Fibroblast of villous mesenchyme (primary cell): ENCODE measurements around the gene SPATA31C2. TPM values are rescaled to one million over a fixed set of nuclear protein-coding genes. Genes with fewer than 3 reads are reported as not detected.

Experiments used
- DNase-seq: peaks from one replicate; pipeline ENCODE4 v3.0.0-alpha.2; 2010; ENCODE audit warnings: low read depth
- H3K4me3 ChIP-seq: 2 replicates; pipeline ENCODE4 v1.5.1; 2011; ENCODE audit warnings: low read depth, mild to moderate bottlenecking, low read length
- total RNA-seq: library from RNA; depleted of rRNA; stranded (reverse); fragments of >200 nt; gene quantifications from 2 replicates; pipeline ENCODE4 v1.2.3, GENCODE V29; 2012
- TF ChIP-seq, protein P1 (sequence below): IDR thresholded peaks from 2 replicates; pipeline ENCODE4 v1.5.1; 2012; ENCODE audit warnings: low read depth, mild to moderate bottlenecking, low read length; ENCODE audit not compliant: insufficient read depth

Gene SPATA31C2
- total RNA-seq, 1 donor = not detected

DNA sequence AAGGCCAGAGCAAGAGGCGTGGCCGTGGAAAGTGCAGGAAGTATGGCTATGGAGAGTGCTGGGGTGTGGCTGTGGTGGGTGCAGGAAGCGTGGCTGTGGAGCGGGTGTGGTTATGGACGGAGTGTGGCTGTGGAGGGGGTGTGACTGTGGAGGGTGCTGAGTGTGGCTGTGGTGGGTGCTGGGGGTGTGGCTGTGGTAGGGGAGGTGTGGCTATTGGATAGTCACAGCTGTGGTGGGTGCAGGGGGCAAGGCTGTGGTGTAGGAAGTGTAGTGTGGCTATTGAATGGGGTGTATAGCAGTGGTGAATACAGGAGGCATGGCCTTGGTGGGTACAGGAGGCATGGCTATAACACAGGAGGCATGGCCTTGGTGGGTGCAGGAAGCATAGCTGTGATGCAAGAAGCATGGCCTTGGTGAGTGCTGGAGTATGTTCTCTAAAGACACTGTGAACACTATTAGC, 40.8 kb upstream of the SPATA31C2 start:
- TF ChIP-seq, protein P1, sequence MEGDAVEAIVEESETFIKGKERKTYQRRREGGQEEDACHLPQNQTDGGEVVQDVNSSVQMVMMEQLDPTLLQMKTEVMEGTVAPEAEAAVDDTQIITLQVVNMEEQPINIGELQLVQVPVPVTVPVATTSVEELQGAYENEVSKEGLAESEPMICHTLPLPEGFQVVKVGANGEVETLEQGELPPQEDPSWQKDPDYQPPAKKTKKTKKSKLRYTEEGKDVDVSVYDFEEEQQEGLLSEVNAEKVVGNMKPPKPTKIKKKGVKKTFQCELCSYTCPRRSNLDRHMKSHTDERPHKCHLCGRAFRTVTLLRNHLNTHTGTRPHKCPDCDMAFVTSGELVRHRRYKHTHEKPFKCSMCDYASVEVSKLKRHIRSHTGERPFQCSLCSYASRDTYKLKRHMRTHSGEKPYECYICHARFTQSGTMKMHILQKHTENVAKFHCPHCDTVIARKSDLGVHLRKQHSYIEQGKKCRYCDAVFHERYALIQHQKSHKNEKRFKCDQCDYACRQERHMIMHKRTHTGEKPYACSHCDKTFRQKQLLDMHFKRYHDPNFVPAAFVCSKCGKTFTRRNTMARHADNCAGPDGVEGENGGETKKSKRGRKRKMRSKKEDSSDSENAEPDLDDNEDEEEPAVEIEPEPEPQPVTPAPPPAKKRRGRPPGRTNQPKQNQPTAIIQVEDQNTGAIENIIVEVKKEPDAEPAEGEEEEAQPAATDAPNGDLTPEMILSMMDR = no peak
- H3K4me3 ChIP-seq = no peak overlapping the region
- DNase-seq = no peak

DNA sequence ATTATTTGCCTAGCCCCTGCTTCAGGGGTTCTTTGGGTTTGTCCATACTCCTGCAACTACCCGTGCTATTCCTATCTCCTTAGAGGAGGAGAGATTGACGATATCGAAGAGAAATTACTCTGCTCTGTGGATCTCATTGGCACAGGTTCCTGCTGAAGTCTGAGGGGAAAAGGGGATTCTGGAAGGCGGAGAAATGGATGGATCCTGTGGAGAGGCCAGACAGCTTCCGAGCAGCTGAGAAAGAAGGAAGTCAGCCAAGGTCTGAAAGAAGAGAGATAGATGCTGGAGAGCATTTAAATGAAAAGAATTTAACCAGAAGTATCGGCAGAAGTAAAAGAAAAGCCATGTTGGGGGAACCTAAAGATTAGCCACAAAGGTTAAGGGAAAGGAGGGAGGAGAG, 40.4 kb upstream of the SPATA31C2 start:
- DNase-seq = no peak
- TF ChIP-seq, protein P1 = no peak

DNA sequence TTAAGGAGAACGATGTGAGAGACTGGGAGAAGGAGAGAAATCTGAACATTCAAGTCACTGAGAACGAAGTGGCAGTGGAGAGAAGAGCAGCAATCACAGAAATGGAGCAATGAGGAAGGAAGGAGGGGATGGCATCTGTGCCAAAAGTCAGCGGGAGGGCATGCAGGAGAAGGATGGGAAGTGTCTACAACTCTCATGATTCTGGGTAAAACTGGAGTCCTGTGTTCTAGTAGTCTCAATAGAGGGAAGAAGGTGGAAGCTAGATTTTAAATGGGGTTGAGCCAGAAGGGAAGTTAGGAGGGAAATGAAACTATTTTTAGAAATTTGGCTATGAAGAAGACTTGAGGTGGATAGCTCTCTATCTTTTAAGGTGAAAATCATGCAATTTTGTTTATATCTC, 39.1 kb upstream of the SPATA31C2 start:
- DNase-seq = no peak
- TF ChIP-seq, protein P1 = no peak
- H3K4me3 ChIP-seq = no peak overlapping the region

More for the DNA sequence above, 40.4 kb upstream of the SPATA31C2 start:
- no peak overlapping the region for H3K4me3 ChIP-seq

DNA sequence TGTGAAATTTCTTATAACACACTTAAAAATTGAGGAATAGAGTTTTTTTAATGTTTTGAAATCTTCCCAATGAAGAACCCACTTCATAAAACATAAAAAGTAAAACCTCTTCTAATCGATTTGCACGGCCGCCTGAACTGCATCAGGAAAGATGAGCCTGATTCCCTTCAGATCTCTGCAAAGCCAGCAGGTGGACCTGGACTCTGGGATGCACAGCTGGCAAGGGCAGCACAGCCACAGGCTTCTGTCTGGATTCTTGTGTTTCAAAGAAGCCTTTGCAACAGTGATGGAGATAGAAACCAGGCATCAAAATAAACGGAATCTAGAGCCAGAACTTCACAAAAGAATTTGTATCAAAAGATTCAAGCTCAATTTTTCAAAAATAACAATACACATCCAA, 36.0 kb upstream of the SPATA31C2 start:
- no peak overlapping the region for H3K4me3 ChIP-seq
- DNase-seq = no peak
- TF ChIP-seq, protein P1 = peak; percentile 19

DNA sequence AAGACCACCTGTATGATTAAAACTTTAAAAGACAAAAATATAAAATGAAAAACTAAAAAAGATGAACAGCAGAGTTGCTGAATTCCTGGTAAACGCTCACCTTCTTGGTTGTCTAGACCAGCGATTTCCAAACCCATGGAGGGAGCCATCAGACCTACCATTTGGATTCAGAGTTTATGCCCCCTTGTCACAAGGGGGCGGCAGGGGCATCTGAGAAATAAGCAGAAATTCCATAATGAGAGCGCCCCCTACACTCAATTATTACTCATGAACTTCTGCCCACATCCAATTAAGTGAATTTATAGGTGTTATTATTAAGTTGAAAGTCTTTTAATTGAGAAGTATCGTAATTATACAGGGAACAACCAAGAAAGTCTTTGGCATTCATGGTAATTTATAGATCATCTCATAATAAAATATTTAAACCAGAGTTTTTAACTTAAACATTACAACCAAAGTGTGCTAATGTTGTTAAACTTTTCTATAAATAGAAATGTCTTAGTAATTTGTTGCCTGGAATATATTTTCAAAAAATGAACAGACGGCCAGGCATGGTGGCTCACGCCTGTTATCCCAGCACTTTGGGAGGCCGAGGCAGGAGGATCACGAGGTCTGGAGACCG, 35.2 kb upstream of the SPATA31C2 start:
- TF ChIP-seq, protein P1 = peak; percentile 84
- DNase-seq = peak; percentile 89
- no peak overlapping the region for H3K4me3 ChIP-seq

DNA sequence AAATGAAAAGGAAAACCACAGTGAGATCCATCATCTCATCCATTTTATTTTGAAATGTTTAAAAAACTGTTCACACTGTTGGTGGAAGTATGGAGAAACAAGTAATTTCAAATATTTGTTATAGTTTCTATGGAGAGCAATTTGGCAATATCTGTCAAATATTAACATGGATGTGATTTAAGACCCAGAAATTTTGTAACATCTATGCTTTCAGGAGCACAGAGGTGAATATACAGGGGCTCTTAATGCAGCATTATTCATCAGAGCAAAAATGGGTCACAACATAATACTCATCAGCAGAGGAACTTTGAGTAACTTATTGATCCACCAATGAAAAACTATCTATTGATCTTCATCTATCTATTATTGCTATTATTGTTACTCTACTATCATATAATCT, 31.4 kb upstream of the SPATA31C2 start:
- TF ChIP-seq, protein P1 = no peak

DNA sequence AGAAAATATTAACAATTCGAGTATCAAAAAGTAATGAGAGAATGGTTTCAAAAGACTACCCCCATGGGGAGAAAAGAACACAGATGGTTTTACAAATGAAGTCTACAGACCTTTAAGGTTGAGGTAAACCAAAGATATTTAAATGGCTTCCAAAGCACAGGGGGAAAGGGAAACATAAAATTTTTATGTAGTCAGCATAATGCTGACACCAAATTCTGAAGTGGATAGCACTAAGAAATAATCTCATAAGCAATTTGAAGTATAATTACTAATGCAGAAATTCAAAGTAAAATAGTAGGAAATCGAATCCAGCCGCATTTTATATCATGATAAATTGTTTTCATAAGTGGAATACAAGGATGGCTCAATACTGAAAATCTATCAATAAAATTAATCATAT, 30.3 kb upstream of the SPATA31C2 start:
- no peak for DNase-seq
- TF ChIP-seq, protein P1 = no peak
- H3K4me3 ChIP-seq = no peak overlapping the region

More for the DNA sequence above, 31.4 kb upstream of the SPATA31C2 start:
- H3K4me3 ChIP-seq = no peak overlapping the region
- DNase-seq = no peak
